Occipital lobe (tissue), 2 donors: ENCODE data around the gene HACD1. TPM values are rescaled to one million over a fixed set of nuclear protein-coding genes. Genes with fewer than 3 reads are reported as not detected.
"Not testable (repeated sequence)": the region's sequence is repeated elsewhere in the genome, so short reads cannot be mapped to it uniquely, and the experiment has no call there.

Experiments
- DNase-seq: peaks from one replicate; lab custom pipeline; 2025; lab: John Stamatoyannopoulos, UW
- total RNA-seq: library from RNA; depleted of rRNA; stranded (reverse); fragments of >200 nt; gene quantifications from one replicate; pipeline ENCODE4 v1.2.3, GENCODE V29; 2014

The HACD1 gene
- total RNA-seq, 1 donor from 2014 or later: 18.7 TPM

GRCh38 chr10:17643755-17644484 is 26.7 kb upstream of the HACD1 start, which contains the start of gene STAM:
STAM (plus strand) TSS chr10:17644151; CDS start chr10:17644340, 189 bp downstream.
- DNase-seq: peak; percentile 82

- DNase-seq: peak; percentile 66
Observed at GRCh38 chr10:17643339-17643754, 26.2 kb upstream of the HACD1 start.

GRCh38 chr10:17640331-17640816 is 23.2 kb upstream of the HACD1 start:
- DNase-seq: no peak

GRCh38 chr10:17637869-17638268 is 20.7 kb upstream of the HACD1 start:
- no peak for DNase-seq

GRCh38 chr10:17633353-17633752 is 16.2 kb upstream of the HACD1 start:
- no peak for DNase-seq

GRCh38 chr10:17632590-17632989 is 15.4 kb upstream of the HACD1 start:
- not testable (repeated sequence) for DNase-seq

- no peak for DNase-seq
Observed at GRCh38 chr10:17626656-17627055, 9.5 kb upstream of the HACD1 start.

GRCh38 chr10:17624996-17625395 is 7.8 kb upstream of the HACD1 start:
- no peak for DNase-seq

GRCh38 chr10:17622061-17622460 is 4.9 kb upstream of the HACD1 start:
- no peak for DNase-seq

- DNase-seq: no peak
Observed at GRCh38 chr10:17616403-17617030, 657 bp downstream of the HACD1 start.

GRCh38 chr10:17609523-17610079 is 7.6 kb downstream of the HACD1 start:
- DNase-seq: no peak

- DNase-seq: no peak
Observed at GRCh38 chr10:17607603-17608332, 9.4 kb downstream of the HACD1 start.

GRCh38 chr10:17607060-17607459 is 10.1 kb downstream of the HACD1 start:
- DNase-seq: no peak

GRCh38 chr10:17606547-17607040 is 10.6 kb downstream of the HACD1 start:
- no peak for DNase-seq

GRCh38 chr10:17605936-17606335 is 11.2 kb downstream of the HACD1 start:
- DNase-seq: no peak

GRCh38 chr10:17599089-17599488 is 18.1 kb downstream of the HACD1 start:
- no peak for DNase-seq

GRCh38 chr10:17597386-17597785 is 19.8 kb downstream of the HACD1 start:
- DNase-seq: no peak

GRCh38 chr10:17590969-17591645 is 26.1 kb downstream of the HACD1 start:
- DNase-seq: no peak

GRCh38 chr10:17589316-17589715 is 27.9 kb downstream of the HACD1 start:
- not testable (repeated sequence) for DNase-seq

- DNase-seq: no peak
Observed at GRCh38 chr10:17588420-17588819, 28.8 kb downstream of the HACD1 start.

GRCh38 chr10:17587321-17587720 is 29.9 kb downstream of the HACD1 start:
- DNase-seq: not testable (repeated sequence)
